ENCODE measurements around the gene S100B. TPM values are rescaled to one million over a fixed set of nuclear protein-coding genes. Genes with fewer than 3 reads are reported as not detected.

The S100B gene
- total RNA-seq, 1 donor from 2014 or later, result not detected

DNA sequence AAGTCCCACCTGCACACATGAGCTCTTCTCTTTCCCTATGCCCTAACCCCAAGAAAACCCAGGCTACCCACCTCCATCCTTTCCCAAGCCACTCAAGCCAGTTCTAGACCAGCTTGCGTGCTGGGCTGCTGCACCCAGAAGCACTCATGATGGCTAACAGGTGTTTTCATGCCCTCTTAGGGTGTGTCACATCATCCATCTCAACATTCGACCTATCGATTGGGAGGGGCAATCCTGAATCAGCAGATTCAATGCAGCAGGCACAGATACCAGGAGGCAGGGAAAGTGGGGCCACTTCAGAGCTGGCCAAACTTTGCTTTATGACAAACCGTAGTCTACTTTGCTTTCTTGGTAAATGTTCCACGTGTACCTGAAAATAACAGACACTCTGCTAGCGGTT is 24.0 kb upstream of the S100B start:
- Mint-ChIP-seq H3K27me3 (ENCODE audit: unreplicated experiment) (peaks cover 5% of the 10 kb centered on the region), H3K36me3 (ENCODE audit: unreplicated experiment) (peaks cover 9% of the 10 kb centered on the region), H3K9me3 (ENCODE audit: unreplicated experiment) (peaks cover 4% of the 10 kb centered on the region), H3K27ac (ENCODE audit: unreplicated experiment) (no peak overlapping the region), H3K4me3 (ENCODE audit: unreplicated experiment) (no peak overlapping the region), H3K4me1 (ENCODE audit: low read depth, unreplicated experiment) (peaks cover 1% of the 10 kb centered on the region)
- no peak for DNase-seq
- TF ChIP-seq, protein P1, sequence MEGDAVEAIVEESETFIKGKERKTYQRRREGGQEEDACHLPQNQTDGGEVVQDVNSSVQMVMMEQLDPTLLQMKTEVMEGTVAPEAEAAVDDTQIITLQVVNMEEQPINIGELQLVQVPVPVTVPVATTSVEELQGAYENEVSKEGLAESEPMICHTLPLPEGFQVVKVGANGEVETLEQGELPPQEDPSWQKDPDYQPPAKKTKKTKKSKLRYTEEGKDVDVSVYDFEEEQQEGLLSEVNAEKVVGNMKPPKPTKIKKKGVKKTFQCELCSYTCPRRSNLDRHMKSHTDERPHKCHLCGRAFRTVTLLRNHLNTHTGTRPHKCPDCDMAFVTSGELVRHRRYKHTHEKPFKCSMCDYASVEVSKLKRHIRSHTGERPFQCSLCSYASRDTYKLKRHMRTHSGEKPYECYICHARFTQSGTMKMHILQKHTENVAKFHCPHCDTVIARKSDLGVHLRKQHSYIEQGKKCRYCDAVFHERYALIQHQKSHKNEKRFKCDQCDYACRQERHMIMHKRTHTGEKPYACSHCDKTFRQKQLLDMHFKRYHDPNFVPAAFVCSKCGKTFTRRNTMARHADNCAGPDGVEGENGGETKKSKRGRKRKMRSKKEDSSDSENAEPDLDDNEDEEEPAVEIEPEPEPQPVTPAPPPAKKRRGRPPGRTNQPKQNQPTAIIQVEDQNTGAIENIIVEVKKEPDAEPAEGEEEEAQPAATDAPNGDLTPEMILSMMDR (IDR thresholded peaks at IDR 0.05; ENCODE audit: partially characterized antibody, unreplicated experiment), result no peak

DNA sequence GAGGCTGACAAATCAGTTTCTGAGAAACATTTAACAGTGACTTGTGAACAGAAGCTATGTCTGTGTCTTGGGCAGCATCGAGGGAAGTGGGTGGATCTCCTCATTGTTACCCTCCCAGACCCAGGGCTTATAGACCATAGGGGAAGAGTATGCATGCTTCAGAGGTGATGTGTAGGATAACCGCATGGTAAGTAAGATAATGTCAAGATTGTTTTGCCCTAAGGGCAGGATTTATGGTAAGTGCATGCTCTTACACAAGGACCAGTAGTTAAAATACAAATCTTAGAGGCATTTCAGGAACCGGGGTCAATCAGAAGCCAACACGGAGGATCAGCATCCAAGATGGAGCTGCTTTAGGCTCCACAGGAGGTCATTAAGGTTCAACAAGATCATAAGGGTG is 22.8 kb upstream of the S100B start:
- H3K36me3 Mint-ChIP-seq (ENCODE audit: unreplicated experiment), result peaks cover 9% of the 10 kb centered on the region
- H3K27me3 Mint-ChIP-seq (ENCODE audit: unreplicated experiment), result peaks cover 5% of the 10 kb centered on the region
- H3K4me1 Mint-ChIP-seq (ENCODE audit: low read depth, unreplicated experiment), result no peaks in the 10 kb centered on the region
- H3K4me3 Mint-ChIP-seq (ENCODE audit: unreplicated experiment), result no peak overlapping the region
- peaks cover 4% of the 10 kb centered on the region for H3K9me3 Mint-ChIP-seq (ENCODE audit: unreplicated experiment)
- no peak for DNase-seq
- no peak overlapping the region for H3K27ac Mint-ChIP-seq (ENCODE audit: unreplicated experiment)
- TF ChIP-seq, protein P1 (IDR thresholded peaks at IDR 0.05; ENCODE audit: partially characterized antibody, unreplicated experiment), result no peak

DNA sequence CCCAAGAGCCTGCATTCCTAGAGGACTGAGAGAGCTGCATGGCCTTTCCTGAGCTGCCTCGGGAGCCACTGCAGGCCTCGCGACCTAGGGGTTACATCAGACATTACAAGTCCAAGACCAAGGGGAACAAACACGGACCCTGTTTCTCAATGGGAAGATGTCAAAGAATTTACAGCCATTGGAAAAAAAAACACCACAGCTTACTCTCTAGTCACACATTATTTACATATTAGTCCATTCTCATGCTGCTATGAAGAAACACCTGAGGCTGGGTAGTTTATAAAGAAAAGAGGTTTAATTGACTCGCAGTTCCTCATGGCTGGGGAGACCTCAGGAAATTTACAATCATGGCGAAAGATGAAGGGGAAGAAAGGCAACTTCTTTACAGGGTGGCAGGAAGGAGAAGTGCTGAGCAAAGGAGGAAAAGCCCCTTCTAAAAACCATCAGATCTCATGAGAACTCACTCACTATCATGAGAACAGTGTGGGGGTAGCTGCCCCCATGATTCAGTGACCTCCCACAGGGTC is 22.2 kb upstream of the S100B start:
- no peak overlapping the region for H3K27ac Mint-ChIP-seq (ENCODE audit: unreplicated experiment)
- H3K9me3 Mint-ChIP-seq (ENCODE audit: unreplicated experiment), result peaks cover 4% of the 10 kb centered on the region
- H3K4me1 Mint-ChIP-seq (ENCODE audit: low read depth, unreplicated experiment), result no peaks in the 10 kb centered on the region
- peaks cover 5% of the 10 kb centered on the region for H3K27me3 Mint-ChIP-seq (ENCODE audit: unreplicated experiment)
- no peak overlapping the region for H3K4me3 Mint-ChIP-seq (ENCODE audit: unreplicated experiment)
- peaks cover 9% of the 10 kb centered on the region for H3K36me3 Mint-ChIP-seq (ENCODE audit: unreplicated experiment)
- TF ChIP-seq, protein P1 (IDR thresholded peaks at IDR 0.05; ENCODE audit: partially characterized antibody, unreplicated experiment), result no peak
- DNase-seq, result no peak

DNA sequence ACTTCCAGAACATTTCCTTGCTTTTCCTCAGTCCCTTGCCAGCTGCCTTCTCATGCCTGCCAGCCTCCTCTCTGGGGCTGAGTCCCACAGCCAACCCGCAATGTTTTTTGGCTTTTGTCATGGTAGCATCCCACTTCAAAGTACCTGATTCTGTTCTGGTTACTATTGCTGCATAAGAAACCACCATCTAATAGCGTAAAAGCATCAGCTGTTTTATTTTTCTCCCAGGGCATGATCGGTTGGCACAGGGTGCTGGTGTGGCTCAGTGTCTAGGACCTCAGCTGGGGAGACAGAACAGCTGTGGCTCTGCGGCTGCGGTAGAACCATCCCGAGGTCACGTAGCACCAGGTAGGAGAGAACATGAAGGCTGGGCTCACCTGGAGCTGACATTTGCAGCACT is 21.7 kb upstream of the S100B start:
- TF ChIP-seq, protein P1 (IDR thresholded peaks at IDR 0.05; ENCODE audit: partially characterized antibody, unreplicated experiment), result no peak
- no peak overlapping the region for H3K27ac Mint-ChIP-seq (ENCODE audit: unreplicated experiment)
- no peak for DNase-seq
- no peak overlapping the region for H3K4me3 Mint-ChIP-seq (ENCODE audit: unreplicated experiment)
- no peaks in the 10 kb centered on the region for H3K4me1 Mint-ChIP-seq (ENCODE audit: low read depth, unreplicated experiment)
- peaks cover 5% of the 10 kb centered on the region for H3K27me3 Mint-ChIP-seq (ENCODE audit: unreplicated experiment)
- peaks cover 4% of the 10 kb centered on the region for H3K9me3 Mint-ChIP-seq (ENCODE audit: unreplicated experiment)
- H3K36me3 Mint-ChIP-seq (ENCODE audit: unreplicated experiment), result peaks cover 8% of the 10 kb centered on the region

DNA sequence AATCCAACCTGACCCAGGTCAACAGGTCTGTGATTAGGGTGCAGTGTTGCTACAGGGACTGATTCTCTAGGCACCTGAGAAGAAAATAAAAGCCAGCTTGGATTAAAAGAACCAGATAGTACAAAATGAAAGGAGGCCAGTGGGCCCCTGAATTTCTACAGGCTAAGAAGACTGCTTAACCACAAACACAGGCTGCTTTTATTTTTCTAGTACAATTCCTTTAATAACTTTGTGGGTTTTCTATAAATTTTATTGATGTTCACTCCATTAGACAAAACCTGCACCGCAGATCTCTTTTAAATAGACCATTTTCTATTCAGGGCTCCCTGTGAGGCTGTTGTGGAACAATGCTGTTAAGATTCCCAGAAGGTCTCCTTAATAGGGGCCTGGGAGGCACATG is 20.9 kb upstream of the S100B start:
- Mint-ChIP-seq H3K27me3 (ENCODE audit: unreplicated experiment) (peaks cover 5% of the 10 kb centered on the region), H3K36me3 (ENCODE audit: unreplicated experiment) (peaks cover 5% of the 10 kb centered on the region), H3K4me3 (ENCODE audit: unreplicated experiment) (no peak overlapping the region), H3K4me1 (ENCODE audit: low read depth, unreplicated experiment) (no peaks in the 10 kb centered on the region), H3K27ac (ENCODE audit: unreplicated experiment) (no peak overlapping the region), H3K9me3 (ENCODE audit: unreplicated experiment) (peaks cover 2% of the 10 kb centered on the region)
- TF ChIP-seq, protein P1 (IDR thresholded peaks at IDR 0.05; ENCODE audit: partially characterized antibody, unreplicated experiment), result no peak
- DNase-seq, result no peak

All from glutamatergic neuron (in vitro differentiated cells).